Medulla oblongata (tissue), 1 donor: ENCODE results near the gene STARD6.
"Not testable (repeated sequence)": the region's sequence is repeated elsewhere in the genome, so short reads cannot be mapped to it uniquely, and the experiment has no call there.

ENCODE experiments used
- DNase-seq: peaks from one replicate; pipeline ENCODE4 v3.0.0-alpha.2; 2015; ENCODE audit errors: extremely low spot score

STARD6 gene

DNA sequence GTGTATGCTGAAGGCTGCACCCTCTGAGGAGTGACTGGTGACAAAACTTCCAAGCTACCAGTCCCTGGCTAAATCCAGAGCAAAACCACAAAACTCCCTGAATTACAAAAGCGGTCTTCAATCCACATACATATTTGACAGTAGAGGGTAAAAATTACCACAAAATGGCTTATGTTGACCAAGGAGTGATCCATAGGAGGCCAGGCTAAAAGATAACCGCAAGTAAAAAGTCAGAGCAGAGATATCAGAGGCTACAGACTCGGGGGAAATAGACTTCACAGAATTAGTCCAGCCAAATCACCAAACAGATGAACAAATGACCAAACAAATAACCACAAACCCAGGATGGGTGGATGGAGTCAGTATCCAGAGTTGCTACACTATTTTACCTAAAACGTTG, 19.4 kb downstream of the STARD6 start:
- DNase-seq: no peak

DNA sequence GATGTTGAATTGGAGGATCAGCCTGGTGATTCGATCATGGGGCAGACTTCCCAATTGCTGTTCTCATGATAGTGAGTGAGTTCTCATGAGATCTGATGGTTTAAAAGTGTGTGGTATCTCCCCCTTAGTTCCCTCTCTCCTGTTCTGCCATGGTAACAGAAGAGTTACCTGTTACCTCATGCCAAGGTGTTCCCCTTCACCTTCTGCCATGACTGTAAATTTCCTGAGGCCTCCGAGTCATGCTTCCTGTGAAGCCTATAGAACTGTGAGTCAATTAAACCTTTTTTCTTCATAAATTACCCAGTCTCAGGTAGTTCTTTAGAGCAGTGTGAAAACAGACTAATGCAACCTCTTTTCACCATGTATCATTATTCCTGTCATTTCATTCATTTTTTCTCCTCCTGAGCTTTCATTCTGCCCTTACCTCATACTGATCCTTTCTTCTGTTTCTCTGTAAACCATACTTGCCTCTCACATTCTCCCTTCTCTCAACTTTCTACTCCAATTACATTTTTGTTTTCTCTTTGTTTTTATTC, 22.0 kb downstream of the STARD6 start:
- DNase-seq: no peak

DNA sequence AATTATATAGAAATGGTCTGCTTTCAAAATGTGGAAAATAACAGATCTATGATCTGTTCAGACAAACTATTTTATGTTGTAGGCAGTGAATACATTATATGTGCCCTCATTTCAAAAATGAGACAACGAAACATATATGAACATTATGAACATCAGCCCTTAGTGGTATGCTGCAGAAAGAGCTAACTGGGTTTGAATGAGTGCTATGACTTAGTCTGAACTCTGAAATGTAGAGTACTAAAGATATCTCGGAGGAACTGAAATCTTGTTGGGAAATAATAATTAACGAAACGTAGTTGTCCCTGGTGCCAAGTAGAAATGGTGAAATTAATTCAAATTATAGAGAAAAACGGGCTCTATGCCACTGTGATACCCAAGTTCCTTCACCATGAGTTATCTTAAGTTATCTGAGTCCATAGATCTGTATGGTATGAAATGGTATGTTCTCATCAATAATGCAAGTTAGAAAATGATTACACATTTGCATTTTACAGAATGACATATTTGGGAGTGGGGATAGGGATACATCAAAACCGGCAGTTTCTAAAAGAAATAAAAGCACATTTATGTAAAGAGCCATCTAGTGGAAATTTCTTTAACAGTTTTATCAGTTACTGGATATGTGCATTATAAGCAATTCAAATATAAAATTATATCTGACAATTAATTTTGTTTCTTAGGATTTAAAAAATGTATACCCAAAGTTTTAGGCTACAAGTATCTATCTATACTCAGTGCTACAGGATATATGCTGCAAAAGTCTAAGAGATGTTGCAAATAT, 26.7 kb downstream of the STARD6 start:
- DNase-seq: no peak

DNA sequence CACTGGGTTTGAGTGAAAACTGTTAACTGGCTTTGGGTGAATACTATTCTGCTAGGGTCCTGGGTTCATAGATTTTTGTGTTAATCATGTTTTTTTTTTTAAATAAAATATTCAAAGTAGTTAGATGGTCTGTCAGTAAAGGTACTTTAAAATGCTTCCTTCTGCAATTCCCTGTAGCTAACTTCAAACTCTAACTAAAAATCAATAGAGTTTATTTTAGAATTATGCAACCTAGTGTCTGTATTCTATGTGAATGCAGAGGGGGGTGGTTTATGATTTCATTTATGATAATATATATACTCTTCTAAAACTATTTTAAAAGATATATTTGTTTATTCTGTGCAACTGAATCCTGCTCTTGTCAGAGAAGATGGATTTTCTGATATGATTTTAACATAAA, 27.9 kb downstream of the STARD6 start:
- DNase-seq: no peak

DNA sequence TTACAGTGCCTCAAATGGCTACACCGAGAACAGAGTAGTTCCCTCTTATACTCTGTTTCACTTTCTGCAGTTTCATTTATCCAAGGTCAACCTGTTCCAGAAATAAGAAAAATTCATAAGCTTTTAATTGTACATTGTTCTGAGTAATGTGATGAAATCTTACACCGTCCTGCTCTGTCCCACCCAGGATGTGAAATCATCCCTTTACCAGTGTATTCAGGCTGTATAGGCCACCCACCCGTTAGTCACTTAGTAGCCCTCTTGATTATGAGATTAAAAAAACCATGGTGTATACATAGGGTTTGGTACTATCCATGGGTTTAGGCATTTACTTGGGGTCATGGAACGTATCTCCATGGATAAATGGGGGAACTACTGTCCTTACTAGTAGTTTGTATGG, 29.8 kb downstream of the STARD6 start:
- DNase-seq: no peak

DNA sequence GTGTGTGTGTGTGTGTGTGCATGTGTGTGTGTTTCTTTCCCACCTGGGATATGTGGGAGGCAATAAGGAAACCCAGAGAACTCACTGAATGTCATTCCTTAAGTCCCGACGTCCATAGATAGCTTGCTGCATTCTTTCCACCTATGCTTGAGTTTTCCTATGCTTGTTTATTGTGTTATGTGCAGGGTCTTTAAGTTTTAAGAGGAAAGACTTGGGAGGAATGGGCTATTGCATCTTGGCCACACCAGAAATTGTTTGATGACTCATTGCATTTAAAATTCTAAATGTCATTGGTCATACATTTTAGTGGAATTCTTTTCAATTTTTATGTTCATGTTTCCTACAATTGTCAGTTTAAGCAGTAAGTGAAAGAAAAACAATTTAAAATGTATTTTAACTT, 33.7 kb downstream of the STARD6 start:
- DNase-seq: no peak

DNA sequence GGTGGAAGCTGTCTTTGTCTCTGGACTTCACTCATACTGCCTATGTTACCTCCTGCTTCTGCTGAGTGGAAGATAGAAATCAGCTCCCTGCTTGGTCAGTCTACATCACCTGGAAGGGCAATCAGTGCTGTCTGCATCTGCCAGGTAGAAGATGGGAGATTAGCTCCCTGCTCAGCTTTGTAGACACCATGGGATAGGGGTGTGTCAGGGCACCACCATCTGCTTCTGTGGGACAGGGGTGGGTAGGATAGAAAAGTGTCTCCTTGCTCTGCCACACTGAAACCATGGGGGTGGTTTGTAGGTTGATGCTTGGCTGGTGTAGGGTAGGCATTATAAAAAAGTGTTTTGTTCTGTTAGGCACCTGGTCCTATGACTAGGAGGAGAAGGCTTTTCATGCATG, 34.1 kb downstream of the STARD6 start:
- no peak for DNase-seq

DNA sequence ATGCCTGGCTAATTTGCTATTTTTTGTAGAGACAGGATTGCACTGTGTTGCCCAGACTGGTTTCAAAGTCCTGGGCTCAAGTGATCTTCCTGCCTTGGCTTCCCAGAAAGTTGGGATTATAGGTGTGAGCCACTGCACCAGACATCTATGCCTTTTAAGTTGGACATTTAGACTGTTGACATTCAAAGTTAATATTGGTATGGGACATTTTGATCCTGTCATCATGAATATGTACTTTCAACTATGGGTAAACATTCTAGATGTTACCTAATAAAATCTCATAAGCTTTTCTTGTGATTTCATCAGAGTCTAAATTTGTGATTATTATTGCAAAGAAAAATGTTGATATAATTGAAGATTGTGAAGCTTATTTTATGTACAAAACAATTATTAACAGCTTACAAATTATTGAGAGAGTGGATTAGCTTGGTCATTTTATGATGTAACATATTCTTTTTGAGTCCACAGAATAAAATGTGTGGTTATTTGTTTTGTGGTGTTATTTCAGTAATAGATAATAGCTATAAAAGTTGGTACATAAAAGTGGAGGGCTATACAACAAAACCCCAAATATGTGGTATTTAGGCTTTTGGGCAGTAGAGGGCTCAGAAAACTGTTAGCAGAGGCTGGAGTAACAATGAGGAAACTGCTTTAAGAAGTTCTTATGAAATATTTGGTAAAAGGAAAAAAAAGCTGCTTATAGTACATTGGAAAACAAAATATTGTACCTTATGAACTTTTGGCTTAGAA, 41.4 kb downstream of the STARD6 start:
- DNase-seq: no peak

DNA sequence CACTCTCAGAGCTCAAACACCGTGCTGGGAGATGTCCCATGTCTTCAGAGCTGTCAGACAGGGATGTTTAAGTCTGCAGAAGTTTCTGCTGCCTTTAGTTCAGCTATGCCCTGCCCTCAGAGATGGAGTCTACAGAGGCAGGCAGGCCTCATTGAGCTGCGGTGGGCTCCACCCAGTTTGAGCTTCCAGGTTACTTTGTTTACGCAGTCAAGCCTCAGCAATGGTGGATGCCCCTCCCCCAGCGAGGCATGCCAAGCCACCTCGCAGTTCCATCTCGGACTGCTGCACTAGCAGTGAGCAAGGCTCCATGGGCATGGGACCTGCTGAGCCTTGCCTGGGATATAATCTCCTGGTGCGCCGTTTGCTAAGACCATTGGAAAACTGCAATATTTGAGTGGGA, 48.1 kb downstream of the STARD6 start:
- DNase-seq: not testable (repeated sequence)

DNA sequence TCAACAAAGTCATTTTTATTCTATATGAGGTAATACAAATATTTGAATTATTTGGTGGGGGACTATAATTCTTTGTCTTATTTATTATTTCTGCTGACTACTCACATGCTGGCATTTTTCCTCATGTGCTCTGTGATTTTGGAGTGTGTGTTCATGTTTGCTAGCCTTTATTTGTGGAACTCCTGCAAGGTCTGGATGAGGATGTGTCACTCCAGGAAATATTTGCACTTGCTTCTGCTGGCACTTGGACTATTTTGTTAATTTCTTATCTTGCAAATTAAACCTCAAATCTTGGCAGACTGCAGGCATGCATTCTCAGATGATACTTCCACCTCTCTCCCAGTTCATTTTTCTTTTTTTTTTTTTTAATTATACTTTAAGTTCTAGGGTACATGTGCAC, 54.2 kb downstream of the STARD6 start:
- DNase-seq: no peak

DNA sequence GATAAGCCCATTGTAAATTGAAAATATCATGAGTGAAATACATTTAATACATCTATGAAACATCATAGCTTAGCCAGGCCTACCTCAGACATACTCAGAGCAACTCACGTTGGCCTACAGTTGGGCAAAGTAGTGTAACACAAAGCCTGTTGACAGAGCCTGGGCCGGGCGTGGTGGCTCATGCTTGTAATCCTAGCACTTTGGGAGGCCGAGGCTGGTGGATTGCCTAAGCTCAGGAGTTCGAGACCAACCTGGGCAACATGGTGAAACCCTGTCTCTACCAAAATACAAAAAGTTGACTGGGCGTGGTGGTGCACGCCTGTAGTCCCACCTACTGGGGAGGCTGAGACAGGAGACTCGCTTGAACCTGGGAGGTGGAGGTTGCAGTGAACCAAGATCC, 58.7 kb downstream of the STARD6 start:
- DNase-seq: not testable (repeated sequence)

DNA sequence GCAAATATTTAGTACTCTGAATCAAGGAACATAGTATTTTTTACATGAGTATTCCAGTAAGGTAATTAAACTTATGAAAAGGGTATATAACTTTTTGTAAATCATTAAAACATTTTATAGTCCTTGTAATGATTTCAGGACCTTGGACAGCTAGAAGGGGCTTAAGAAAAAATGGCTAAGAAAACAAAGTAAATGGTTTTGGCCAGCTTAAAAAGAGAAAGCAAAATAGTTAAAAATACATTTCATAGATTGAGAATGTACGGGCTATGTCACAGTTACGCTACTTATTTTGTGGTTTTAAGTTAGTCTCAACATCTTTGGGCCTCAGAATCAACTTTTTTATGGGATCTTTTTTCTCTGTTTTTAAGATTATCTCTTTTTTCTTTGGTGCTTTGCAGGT, 61.6 kb downstream of the STARD6 start:
- no peak for DNase-seq

DNA sequence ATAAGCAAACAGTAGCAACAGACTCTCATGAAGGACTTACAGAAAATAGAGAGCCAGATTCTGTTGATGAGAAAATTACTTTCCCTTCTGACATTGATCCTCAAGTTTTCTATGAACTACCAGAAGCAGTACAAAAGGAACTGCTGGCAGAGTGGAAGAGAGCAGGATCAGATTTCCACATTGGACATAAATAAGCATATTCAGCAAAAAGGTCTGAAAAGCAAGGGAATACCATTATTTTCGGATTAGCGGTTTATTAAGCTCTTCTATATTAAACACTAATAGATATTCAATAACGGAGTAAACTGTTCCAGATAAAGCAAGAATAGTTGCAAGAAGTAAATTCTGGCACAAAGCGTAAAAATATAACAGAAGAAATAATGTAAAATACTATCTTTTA, 63.4 kb downstream of the STARD6 start:
- DNase-seq: no peak

DNA sequence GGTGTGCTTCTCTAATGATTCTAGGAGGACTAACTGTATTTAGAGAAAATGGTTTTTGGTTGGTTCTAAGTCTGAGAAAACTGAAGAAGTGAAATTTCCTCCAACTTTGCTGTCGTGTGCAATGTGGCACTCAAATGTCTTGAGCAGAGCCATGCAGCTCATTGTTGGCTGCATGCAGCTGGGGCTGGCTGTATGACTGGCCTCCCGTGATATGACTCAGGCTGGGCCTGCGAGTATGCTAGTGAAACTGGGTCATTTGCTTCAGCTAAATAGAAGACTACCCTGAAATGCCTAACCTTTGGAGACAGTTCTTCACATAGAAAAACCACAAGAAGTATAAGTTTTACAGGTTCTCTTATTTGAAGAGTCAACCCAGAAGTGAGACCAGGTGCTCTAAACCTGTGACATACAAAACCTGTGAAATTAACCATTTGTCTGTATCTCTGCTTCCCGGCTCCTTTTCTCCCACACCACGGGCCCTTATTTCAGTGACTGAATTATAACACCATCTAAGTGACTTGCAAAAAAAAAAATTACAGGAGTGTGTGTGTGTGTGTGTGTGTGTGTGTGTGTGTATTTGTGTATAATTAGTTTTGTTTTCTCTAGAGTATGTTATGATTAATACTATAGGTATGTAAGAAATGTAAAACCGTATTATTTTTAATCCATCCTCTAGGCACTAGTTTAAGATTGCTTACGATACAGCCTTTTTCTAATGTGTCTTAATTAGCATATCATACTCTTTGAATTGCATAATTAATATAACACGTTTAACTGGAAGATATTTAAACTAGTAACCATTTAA, 72.5 kb downstream of the STARD6 start:
- no peak for DNase-seq

DNA sequence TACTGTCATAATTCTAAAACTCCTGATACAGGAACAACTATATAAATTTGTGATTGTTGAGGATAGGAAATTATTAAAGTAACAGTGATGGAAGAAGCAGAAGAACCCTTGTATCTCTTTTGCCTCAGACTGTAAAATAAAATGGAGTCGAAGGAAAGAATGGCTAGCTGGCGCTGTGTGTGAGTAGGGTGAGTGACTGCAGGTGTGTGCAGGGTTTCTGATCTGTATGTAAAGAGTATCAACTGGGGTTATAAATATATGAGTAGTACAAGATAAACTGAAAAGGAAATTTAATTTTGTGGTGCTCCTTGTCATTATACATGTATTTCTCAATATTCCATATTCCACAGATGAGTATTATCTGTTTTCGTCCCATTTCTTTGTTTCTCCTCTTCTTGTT, 73.1 kb downstream of the STARD6 start:
- no peak for DNase-seq

DNA sequence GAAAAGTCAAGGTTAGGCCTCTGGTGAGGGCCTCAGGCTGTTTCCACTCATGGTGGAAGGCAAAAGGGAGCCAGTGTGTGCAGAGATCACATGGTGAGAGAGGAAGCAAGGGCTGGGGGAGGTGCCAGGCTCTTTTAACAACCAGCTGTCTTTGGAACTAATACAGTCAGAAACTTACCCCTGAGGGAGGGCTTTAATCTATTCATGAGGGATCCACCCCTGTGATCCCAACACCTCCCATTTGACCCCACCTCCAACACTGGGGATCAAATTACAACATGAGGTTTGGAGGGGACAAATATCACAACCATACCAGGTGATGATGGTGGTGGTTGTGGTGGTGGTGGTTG, 77.5 kb downstream of the STARD6 start:
- no peak for DNase-seq

DNA sequence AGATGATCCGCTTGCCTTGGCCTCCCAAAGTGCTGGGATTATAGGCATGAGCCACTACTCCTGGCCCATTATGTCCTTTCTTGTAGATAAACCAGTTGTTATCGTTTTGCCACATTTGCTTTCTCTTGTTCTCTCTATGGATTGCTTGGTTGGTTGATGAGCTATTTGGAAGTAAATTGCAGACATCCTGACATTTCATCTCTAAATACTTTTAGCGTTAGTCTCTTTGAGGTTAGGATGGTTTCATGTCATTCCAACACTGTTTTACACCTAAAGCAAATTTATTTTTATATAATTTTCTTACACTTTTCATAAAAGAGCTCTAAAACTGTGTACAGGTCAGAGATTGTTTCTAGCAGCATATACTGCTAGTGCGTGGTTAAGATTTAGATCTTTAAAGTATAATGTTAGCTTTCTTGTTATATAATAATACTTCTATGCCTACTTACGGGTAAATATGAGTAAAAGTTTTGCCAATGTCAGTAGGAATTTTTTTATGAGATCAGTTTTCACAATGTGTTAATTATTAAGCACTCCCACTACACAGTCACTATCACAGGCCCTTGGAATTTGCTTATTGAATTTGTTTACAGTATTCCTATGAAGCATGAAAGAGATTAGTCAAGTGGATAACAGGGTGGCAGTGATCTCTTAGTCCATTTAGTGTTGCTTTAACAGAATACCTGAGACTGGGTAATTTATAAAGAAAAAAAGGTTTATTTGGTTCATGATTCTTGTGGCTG, 78.0 kb downstream of the STARD6 start:
- no peak for DNase-seq

DNA sequence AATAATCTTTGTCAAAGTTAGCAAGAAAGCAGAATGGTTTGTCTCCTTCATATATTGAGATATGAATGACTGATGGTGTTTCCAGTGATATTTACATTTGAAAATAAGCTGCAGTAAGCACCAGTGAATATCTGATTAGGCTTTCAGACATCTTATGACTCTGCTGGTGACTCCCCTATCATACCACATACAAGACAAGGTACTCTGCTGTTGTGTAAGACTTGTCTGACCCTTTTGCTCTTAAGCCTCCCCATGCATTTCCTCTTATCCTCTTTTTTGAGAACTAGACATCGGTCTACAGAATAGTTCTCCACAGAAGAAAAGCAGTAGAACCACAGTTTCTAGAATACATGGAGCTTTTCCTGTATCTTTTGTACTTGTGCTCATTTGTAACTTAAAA, 79.0 kb downstream of the STARD6 start:
- DNase-seq: no peak

DNA sequence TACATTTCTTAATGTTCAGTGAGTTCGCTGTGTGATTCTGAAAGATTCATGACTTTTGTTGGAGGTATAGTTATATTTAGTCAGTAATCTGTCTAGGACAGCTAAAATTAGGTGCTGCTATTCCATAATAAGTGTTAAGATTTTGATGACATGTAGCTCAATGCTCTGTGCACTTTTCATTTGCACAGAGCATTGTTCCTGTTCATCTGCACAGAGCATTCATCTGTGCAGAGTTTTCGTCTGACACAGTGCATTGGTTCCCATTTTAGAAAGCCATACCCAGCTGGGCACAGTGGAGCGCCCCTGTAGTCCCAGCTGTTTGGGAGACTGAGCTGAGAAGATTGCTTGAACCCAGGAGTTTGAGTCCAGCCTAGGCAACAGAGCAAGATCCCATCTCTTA, 79.8 kb downstream of the STARD6 start:
- DNase-seq: no peak
